Mammary epithelial cell (primary cell): Measurements from ENCODE around the gene WDR18.

ENCODE experiments used
- CTCF ChIP-seq, 2 donors: IDR thresholded peaks in 1 of 2; conservative IDR thresholded peaks in 1 of 2; 2 replicates each; pipeline ENCODE4 v1.5.1; 2011 to 2012; ENCODE audit warnings: inconsistent platforms in 2 of 2, low read length in 2 of 2, mild to moderate bottlenecking in 2 of 2, control low read depth in 1 of 2, low read depth in 1 of 2; ENCODE audit not compliant: insufficient read depth in 1 of 2; ENCODE audit errors: extremely low read depth in 1 of 2
- EZH2 ChIP-seq: IDR thresholded peaks from 2 replicates; pipeline ENCODE4 v1.6.1; 2012; ENCODE audit warnings: low read length, inconsistent platforms, borderline replicate concordance

- TF ChIP-seq CTCF (conservative IDR thresholded peaks at IDR 0.05 in 1 of 2, IDR thresholded peaks at IDR 0.05 in 1 of 2; ENCODE audit: extremely low read depth in 1 of 2, insufficient read depth in 1 of 2, low read depth in 1 of 2, low read length in 2 of 2) (no peak), EZH2 (no peak)
These were observed 43.4 kb upstream of the WDR18 start for GRCh38 chr19:940591-941291.
